PC-3 (cell line): Measurements from ENCODE around the gene ZHX3. TPM values are rescaled to one million over a fixed set of nuclear protein-coding genes. Genes with fewer than 3 reads are reported as not detected.
A peak's percentile ranks its signal among the peaks of the same experiment; 100 is the strongest.

Experiments
- ATAC-seq: fragments of 200-7000 bp; cut with Tn5 transposase; 2 replicates; pipeline ENCODE4 v1.9.1; 2020; ENCODE audit warnings: mild to moderate bottlenecking, moderate library complexity
- BruUV-seq: library from RNA; stranded (reverse); fragments of 400-500 nt; replicated peaks from 2 replicates; lab custom pipeline; 2021; lab: Mats Ljungman, UMichigan
- CTCF ChIA-PET: fragments of 300-600 bp; sonication (Branson Sonifier 250); formaldehyde crosslinking; loops from one replicate; lab custom pipeline; 2022; ENCODE audit warnings: antibody characterized with exemption; lab: Charles Lee
- POLR2A ChIA-PET: fragments of 300-600 bp; sonication (Branson Sonifier 250); formaldehyde crosslinking; loops from one replicate; lab custom pipeline; 2022; ENCODE audit warnings: antibody characterized with exemption; ENCODE audit not compliant: unreplicated experiment; lab: Charles Lee
- DNase-seq: peaks from one replicate; pipeline ENCODE4 v3.0.0-alpha.2; 2015
- H2AFZ ChIP-seq: fragments of 300-600 bp; sonication (generic); 2 replicates; pipeline ENCODE4 v1.6.0; 2016; ENCODE audit warnings: antibody characterized with exemption, low read length
- H3F3A ChIP-seq: fragments of 300-600 bp; sonication (generic); one replicate; pipeline ENCODE4 v1.6.0; 2017; ENCODE audit warnings: antibody characterized with exemption, low read length, control low read depth, mild to moderate bottlenecking; ENCODE audit not compliant: unreplicated experiment
- H3K27ac ChIP-seq: fragments of 300-600 bp; sonication (generic); 2 replicates; pipeline ENCODE4 v1.5.1; 2016; ENCODE audit warnings: mild to moderate bottlenecking, low read length
- H3K27me3 ChIP-seq: fragments of 300-600 bp; sonication (generic); 2 replicates; pipeline ENCODE4 v1.6.1; 2016; ENCODE audit warnings: low read length, mixed read lengths
- H3K36me3 ChIP-seq: fragments of 300-600 bp; sonication (generic); 2 replicates; pipeline ENCODE4 v1.6.1; 2016; ENCODE audit warnings: low read depth, mixed run types, low read length, mixed read lengths
- H3K4me1 ChIP-seq: fragments of 300-600 bp; sonication (generic); 2 replicates; pipeline ENCODE4 v1.5.1; 2016; ENCODE audit warnings: low read length; ENCODE audit not compliant: insufficient read depth
- H3K4me2 ChIP-seq: fragments of 300-600 bp; sonication (generic); 2 replicates; pipeline ENCODE4 v1.6.0; 2016; ENCODE audit warnings: low read length
- H3K4me3 ChIP-seq: fragments of 300-600 bp; sonication (generic); 2 replicates; pipeline ENCODE4 v1.5.1; 2016; ENCODE audit warnings: mild to moderate bottlenecking, low read length, mixed read lengths
- H3K79me2 ChIP-seq: fragments of 300-600 bp; sonication (generic); 2 replicates; pipeline ENCODE4 v1.6.1; 2017; ENCODE audit warnings: low read length, mixed read lengths
- H3K9ac ChIP-seq: fragments of 300-600 bp; sonication (generic); 2 replicates; pipeline ENCODE4 v1.6.0; 2016; ENCODE audit warnings: mild to moderate bottlenecking, low read length
- H3K9me2 ChIP-seq: fragments of 300-600 bp; sonication (generic); replicated peaks from 2 replicates; pipeline ENCODE4 v1.6.1; 2016; ENCODE audit warnings: mixed run types, low read length, mixed read lengths
- H3K9me3 ChIP-seq: fragments of 300-600 bp; sonication (generic); 2 replicates; pipeline ENCODE4 v1.6.1; 2016; ENCODE audit warnings: low read length, mixed read lengths
- H4K20me1 ChIP-seq: fragments of 300-600 bp; sonication (generic); 2 replicates; pipeline ENCODE4 v1.6.1; 2016; ENCODE audit warnings: low read length, mixed read lengths
- EZH2 ChIP-seq: fragments of 300-600 bp; sonication (generic); IDR thresholded peaks from one replicate; pipeline ENCODE4 v1.6.1; 2017; ENCODE audit warnings: antibody characterized with exemption, mild to moderate bottlenecking, low read length; ENCODE audit not compliant: unreplicated experiment
- EZH2phosphoT487 ChIP-seq: fragments of 300-600 bp; sonication (generic); IDR thresholded peaks from 2 replicates; pipeline ENCODE4 v1.6.1; 2018; ENCODE audit warnings: mild to moderate bottlenecking, antibody characterized with exemption, low read length, borderline replicate concordance
- intact Hi-C: fragments of 100-400 bp; cut with micrococcal nuclease; formaldehyde crosslinking; loops from 2 replicates; pipeline ENCODE4 v1.9.0; 2023
- total RNA-seq: library from RNA; depleted of rRNA; stranded (reverse); fragments of >200 nt; gene quantifications from 2 replicates; pipeline ENCODE4 v1.2.3, GENCODE V29; 2014
- TF ChIP-seq, protein P1 (sequence below): fragments of 300-600 bp; sonication (generic); conservative IDR thresholded peaks from 2 replicates; pipeline ENCODE4 v1.5.1; 2017; ENCODE audit warnings: antibody characterized with exemption, low read depth, mild to moderate bottlenecking, low read length

Gene ZHX3
- total RNA-seq, 1 experiment from 2014 or later, result 14.0 TPM

DNA sequence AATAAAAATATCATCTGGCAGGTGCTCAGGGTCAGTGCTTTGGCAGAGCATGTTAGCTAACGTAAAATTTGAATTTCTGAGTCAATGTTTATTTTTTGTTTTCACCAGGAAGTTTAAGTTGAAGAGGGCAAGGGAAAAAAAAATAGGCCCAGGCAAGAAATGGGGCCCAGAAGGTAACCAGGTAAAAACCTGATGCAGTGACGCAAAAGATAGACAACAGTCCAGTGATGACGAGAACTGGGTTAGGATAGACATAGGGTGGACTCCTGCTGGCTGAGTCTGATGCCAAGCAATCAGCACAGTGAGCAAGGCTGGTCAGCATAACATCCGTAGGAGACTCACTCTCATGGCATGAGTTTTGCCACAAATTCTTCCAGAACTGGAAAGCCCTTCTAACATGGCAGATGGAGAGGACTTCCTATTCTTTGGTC, 42.2 kb downstream of the ZHX3 start:
- intact Hi-C loops, result loop anchor here (2.0 kb wide), 1 partner anchor 41 kb away; the partner anchor contains the start of gene ZHX3
- CTCF ChIA-PET, result interaction anchor here (0.7 kb wide), 1 partner anchor 224 kb away, joined by 5 read pairs; no protein-coding TSS in a partner anchor
- POLR2A ChIA-PET, result interaction anchor here (0.6 kb wide), 1 partner anchor 12 kb away, joined by 3 read pairs; no protein-coding TSS in a partner anchor

DNA sequence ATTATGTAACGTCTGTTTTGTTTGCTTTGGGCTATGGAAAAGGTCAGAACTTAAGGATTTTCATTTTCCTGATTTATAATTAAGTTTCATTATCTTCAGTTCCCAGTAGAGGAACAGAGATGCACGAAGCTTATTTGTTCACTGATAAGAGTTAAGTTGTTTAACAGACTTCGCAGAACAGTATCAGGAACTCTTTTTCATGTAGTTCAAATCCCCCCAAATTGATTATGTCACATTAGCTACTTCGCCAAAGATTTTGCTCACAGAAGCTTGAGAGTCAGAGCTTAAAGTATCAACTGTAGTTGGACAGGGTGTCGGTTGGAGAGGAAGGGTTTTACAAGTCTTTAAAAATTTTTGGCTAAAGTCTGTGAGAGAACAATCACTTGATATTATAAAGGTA, 43.4 kb downstream of the ZHX3 start:
- TF ChIP-seq, protein P1, sequence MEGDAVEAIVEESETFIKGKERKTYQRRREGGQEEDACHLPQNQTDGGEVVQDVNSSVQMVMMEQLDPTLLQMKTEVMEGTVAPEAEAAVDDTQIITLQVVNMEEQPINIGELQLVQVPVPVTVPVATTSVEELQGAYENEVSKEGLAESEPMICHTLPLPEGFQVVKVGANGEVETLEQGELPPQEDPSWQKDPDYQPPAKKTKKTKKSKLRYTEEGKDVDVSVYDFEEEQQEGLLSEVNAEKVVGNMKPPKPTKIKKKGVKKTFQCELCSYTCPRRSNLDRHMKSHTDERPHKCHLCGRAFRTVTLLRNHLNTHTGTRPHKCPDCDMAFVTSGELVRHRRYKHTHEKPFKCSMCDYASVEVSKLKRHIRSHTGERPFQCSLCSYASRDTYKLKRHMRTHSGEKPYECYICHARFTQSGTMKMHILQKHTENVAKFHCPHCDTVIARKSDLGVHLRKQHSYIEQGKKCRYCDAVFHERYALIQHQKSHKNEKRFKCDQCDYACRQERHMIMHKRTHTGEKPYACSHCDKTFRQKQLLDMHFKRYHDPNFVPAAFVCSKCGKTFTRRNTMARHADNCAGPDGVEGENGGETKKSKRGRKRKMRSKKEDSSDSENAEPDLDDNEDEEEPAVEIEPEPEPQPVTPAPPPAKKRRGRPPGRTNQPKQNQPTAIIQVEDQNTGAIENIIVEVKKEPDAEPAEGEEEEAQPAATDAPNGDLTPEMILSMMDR, result no peak
- no peak for TF ChIP-seq EZH2phosphoT487
- TF ChIP-seq EZH2, result no peak
- CTCF ChIA-PET, result interaction anchor here (0.7 kb wide), 1 partner anchor 66 kb away, joined by 10 read pairs; the partner anchor contains the start of gene LPIN3

More for the DNA sequence above, 42.2 kb downstream of the ZHX3 start:
- DNase-seq (peak; percentile 69), ATAC-seq (peak; percentile 84)
- H3K79me2 ChIP-seq, result no peaks in the 10 kb centered on the region; the same call in 1 of the 2 replicates
- no peak overlapping the region for H3K9ac ChIP-seq
- no peaks in the 10 kb centered on the region for H3K9me3 ChIP-seq
- no peaks in the 10 kb centered on the region for H4K20me1 ChIP-seq
- H3K4me2 ChIP-seq, result peak overlapping the region; percentile 69
- H3K36me3 ChIP-seq, result no peaks in the 10 kb centered on the region
- peak overlapping the region; percentile 57 for H3K27ac ChIP-seq
- TF ChIP-seq, protein P1, result no peak
- no peak for TF ChIP-seq EZH2phosphoT487
- peak overlapping the region; percentile 29; the same call in 1 of the 2 replicates for H2AFZ ChIP-seq
- H3K4me1 ChIP-seq, result peaks cover 21% of the 10 kb centered on the region
- H3K4me3 ChIP-seq, result peak overlapping the region; percentile 36
- no peaks in the 10 kb centered on the region for H3K9me2 ChIP-seq
- no TSS peak for BruUV-seq
- H3F3A ChIP-seq, result no peaks in the 10 kb centered on the region
- no peaks in the 10 kb centered on the region for H3K27me3 ChIP-seq

DNA sequence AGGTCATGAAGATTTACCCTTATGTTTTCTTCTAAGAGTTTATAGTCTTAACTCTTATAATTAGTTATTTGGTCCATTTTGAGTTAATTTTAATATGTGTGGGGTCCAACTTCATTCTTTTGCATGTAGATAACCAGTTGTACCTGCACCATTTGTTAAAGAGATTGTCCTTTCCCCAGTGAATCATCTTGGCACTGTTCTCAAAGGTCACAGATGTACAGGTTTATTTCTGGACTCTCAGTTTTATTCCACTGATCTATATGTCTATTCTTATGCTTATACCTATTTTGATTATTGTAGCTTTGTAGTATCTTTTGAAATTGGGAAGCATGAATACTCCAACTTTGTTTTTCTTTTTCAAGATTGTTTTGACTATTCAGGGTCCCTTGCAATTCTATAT, 44.1 kb downstream of the ZHX3 start:
- Histone ChIP-seq H2AFZ (no peak overlapping the region), H3K79me2 (no peaks in the 10 kb centered on the region; the same call in 1 of the 2 replicates), H3K9ac (no peak overlapping the region), H4K20me1 (no peaks in the 10 kb centered on the region), H3K4me2 (no peak overlapping the region), H3K9me2 (no peaks in the 10 kb centered on the region), H3K4me3 (no peak overlapping the region), H3K27me3 (no peaks in the 10 kb centered on the region), H3F3A (no peaks in the 10 kb centered on the region), H3K9me3 (no peaks in the 10 kb centered on the region), H3K27ac (no peak overlapping the region), H3K36me3 (no peaks in the 10 kb centered on the region), H3K4me1 (peaks cover 26% of the 10 kb centered on the region)
- TF ChIP-seq EZH2phosphoT487 (no peak), EZH2 (no peak)
- TF ChIP-seq, protein P1, result no peak
- no peak for ATAC-seq
- no peak for DNase-seq
- intact Hi-C loops, result no loop called here
- CTCF ChIA-PET, result interaction anchor here (0.7 kb wide), 1 partner anchor 64 kb away, joined by 3 read pairs; no protein-coding TSS in a partner anchor
- no TSS peak for BruUV-seq
- POLR2A ChIA-PET, result no interaction called here

More for the DNA sequence above, 43.4 kb downstream of the ZHX3 start:
- POLR2A ChIA-PET, result interaction anchor here (0.6 kb wide), 2 partner anchors 20 to 24 kb away, joined by 3 to 6 read pairs; no protein-coding TSS in a partner anchor
- no peaks in the 10 kb centered on the region; the same call in 1 of the 2 replicates for H3K79me2 ChIP-seq
- no peaks in the 10 kb centered on the region for H3K27me3 ChIP-seq
- H4K20me1 ChIP-seq, result no peaks in the 10 kb centered on the region
- H3K9ac ChIP-seq, result no peak overlapping the region
- ATAC-seq (peak; percentile 46; the same call in 1 of the 2 replicates), DNase-seq (no peak)
- no peaks in the 10 kb centered on the region for H3F3A ChIP-seq
- H3K27ac ChIP-seq, result no peak overlapping the region
- H3K9me2 ChIP-seq, result no peaks in the 10 kb centered on the region
- no peak overlapping the region for H3K4me3 ChIP-seq
- H3K4me2 ChIP-seq, result peak overlapping the region; percentile 69; the same call in 1 of the 2 replicates
- BruUV-seq, result no TSS peak
- no peak overlapping the region for H2AFZ ChIP-seq
- intact Hi-C loops, result loop anchor here (2.0 kb wide), 1 partner anchor 43 kb away; the partner anchor contains the start of gene ZHX3
- H3K36me3 ChIP-seq, result no peaks in the 10 kb centered on the region
- no peaks in the 10 kb centered on the region for H3K9me3 ChIP-seq
- peaks cover 21% of the 10 kb centered on the region for H3K4me1 ChIP-seq
